NCI-H526 treated with DMSO at 0.1 percent for 48 hours (cell line): ENCODE data around the gene TXNDC2.
A peak's percentile ranks its signal among the peaks of the same experiment; 100 is the strongest.

Experiments
- DNase-seq: peaks from one replicate; lab custom pipeline; 2025; lab: John Stamatoyannopoulos, UW

The TXNDC2 gene

GRCh38 chr18:9913526-9914333, 28.0 kb downstream of the TXNDC2 start, which contains the start of gene VAPA:
Gene VAPA (plus strand): TSS chr18:9914016. CDS start chr18:9914257, 241 bp downstream.
- peak; percentile 88 for DNase-seq

- no peak for DNase-seq
Measured at GRCh38 chr18:9914334-9914583, 28.5 kb downstream of the TXNDC2 start.

GRCh38 chr18:9914584-9915290, 29.0 kb downstream of the TXNDC2 start:
- no peak for DNase-seq

- no peak for DNase-seq
Measured at GRCh38 chr18:9915291-9916076, 29.7 kb downstream of the TXNDC2 start.

GRCh38 chr18:9916077-9916639, 30.4 kb downstream of the TXNDC2 start:
- DNase-seq: no peak

GRCh38 chr18:9916808-9917207, 31.0 kb downstream of the TXNDC2 start:
- DNase-seq: no peak

GRCh38 chr18:9918016-9918680, 32.4 kb downstream of the TXNDC2 start:
- DNase-seq: no peak

GRCh38 chr18:9919564-9920232, 33.9 kb downstream of the TXNDC2 start:
- no peak for DNase-seq

GRCh38 chr18:9922592-9923311, 37.0 kb downstream of the TXNDC2 start:
- DNase-seq: no peak

GRCh38 chr18:9924371-9924943, 38.7 kb downstream of the TXNDC2 start:
- DNase-seq: no peak

GRCh38 chr18:9925369-9925768, 39.6 kb downstream of the TXNDC2 start:
- DNase-seq: no peak

- DNase-seq: no peak
Measured at GRCh38 chr18:9925795-9926194, 40.0 kb downstream of the TXNDC2 start.

- no peak for DNase-seq
Measured at GRCh38 chr18:9926223-9926894, 40.6 kb downstream of the TXNDC2 start.

- no peak for DNase-seq
Measured at GRCh38 chr18:9926977-9927376, 41.2 kb downstream of the TXNDC2 start.

- no peak for DNase-seq
Measured at GRCh38 chr18:9927392-9928063, 41.8 kb downstream of the TXNDC2 start.

- no peak for DNase-seq
Measured at GRCh38 chr18:9928646-9929259, 43.0 kb downstream of the TXNDC2 start.

GRCh38 chr18:9930299-9930884, 44.6 kb downstream of the TXNDC2 start:
- no peak for DNase-seq

- DNase-seq: no peak
Measured at GRCh38 chr18:9931146-9931545, 45.4 kb downstream of the TXNDC2 start.
